Measurements from ENCODE around the gene GNG7.

Gene GNG7

DNA sequence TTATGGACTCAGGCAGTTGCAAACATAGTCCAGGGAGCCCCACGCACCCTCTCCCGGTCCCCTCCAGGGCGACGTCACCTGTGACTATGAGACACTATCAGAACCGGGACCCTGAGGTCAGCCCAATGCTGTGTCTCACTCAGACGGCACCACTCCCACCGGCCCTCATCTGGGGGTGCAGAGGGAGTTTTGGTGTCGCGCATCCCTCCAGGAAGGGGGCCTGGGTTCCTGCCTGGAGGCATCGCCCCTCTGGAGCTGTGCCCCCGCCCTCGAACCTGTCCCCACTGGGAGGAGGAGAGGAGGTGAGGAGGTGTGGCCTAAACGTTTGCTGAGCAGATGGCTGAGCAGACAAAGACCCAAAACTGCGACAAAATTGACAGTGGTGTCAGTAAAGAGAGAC lies 175.3 kb downstream of the GNG7 start:
- no peak overlapping the region for H3K9ac ChIP-seq
- no peaks in the 10 kb centered on the region for H3K79me2 ChIP-seq
- no peak overlapping the region for H3K4me2 ChIP-seq (ENCODE audit: low read length)
- no peaks in the 10 kb centered on the region for H3K36me3 ChIP-seq (ENCODE audit: control insufficient read depth, insufficient read depth, low read length)
- no peaks in the 10 kb centered on the region for H3K9me3 ChIP-seq (ENCODE audit: control insufficient read depth, low read length)
- no peak overlapping the region for H2AFZ ChIP-seq
- no peaks in the 10 kb centered on the region for H3K4me1 ChIP-seq
- no peak for TF ChIP-seq CTCF (IDR thresholded peaks at IDR 0.05)
- H3K27me3 ChIP-seq (ENCODE audit: control insufficient read depth, insufficient read depth, low read length): no peaks in the 10 kb centered on the region
- no peak overlapping the region for H3K4me3 ChIP-seq (ENCODE audit: low read depth, low read length)
- no peak overlapping the region for H3K27ac ChIP-seq

GRCh38 chr19:2524840-2525723 lies 177.4 kb downstream of the GNG7 start:
- no peaks in the 10 kb centered on the region for H3K79me2 ChIP-seq
- no peaks in the 10 kb centered on the region for H3K4me1 ChIP-seq
- no peak overlapping the region for H2AFZ ChIP-seq
- TF ChIP-seq CTCF (IDR thresholded peaks at IDR 0.05): no peak
- H3K4me3 ChIP-seq (ENCODE audit: low read depth, low read length): no peak overlapping the region
- H3K9ac ChIP-seq: no peak overlapping the region
- H3K9me3 ChIP-seq (ENCODE audit: control insufficient read depth, low read length): no peaks in the 10 kb centered on the region
- no peaks in the 10 kb centered on the region for H3K36me3 ChIP-seq (ENCODE audit: control insufficient read depth, insufficient read depth, low read length)
- H3K4me2 ChIP-seq (ENCODE audit: low read length): no peak overlapping the region
- no peak overlapping the region for H3K27ac ChIP-seq
- no peaks in the 10 kb centered on the region for H3K27me3 ChIP-seq (ENCODE audit: control insufficient read depth, insufficient read depth, low read length)

GRCh38 chr19:2524361-2524839 lies 178.1 kb downstream of the GNG7 start:
- Histone ChIP-seq H2AFZ (no peak overlapping the region), H3K36me3 (ENCODE audit: control insufficient read depth, insufficient read depth, low read length) (no peaks in the 10 kb centered on the region), H3K9ac (no peak overlapping the region), H3K27ac (no peak overlapping the region), H3K9me3 (ENCODE audit: control insufficient read depth, low read length) (no peaks in the 10 kb centered on the region), H3K4me1 (no peaks in the 10 kb centered on the region), H3K4me2 (ENCODE audit: low read length) (no peak overlapping the region), H3K27me3 (ENCODE audit: control insufficient read depth, insufficient read depth, low read length) (no peaks in the 10 kb centered on the region), H3K79me2 (no peaks in the 10 kb centered on the region), H3K4me3 (ENCODE audit: low read depth, low read length) (no peak overlapping the region)
- no peak for TF ChIP-seq CTCF (IDR thresholded peaks at IDR 0.05)

DNA sequence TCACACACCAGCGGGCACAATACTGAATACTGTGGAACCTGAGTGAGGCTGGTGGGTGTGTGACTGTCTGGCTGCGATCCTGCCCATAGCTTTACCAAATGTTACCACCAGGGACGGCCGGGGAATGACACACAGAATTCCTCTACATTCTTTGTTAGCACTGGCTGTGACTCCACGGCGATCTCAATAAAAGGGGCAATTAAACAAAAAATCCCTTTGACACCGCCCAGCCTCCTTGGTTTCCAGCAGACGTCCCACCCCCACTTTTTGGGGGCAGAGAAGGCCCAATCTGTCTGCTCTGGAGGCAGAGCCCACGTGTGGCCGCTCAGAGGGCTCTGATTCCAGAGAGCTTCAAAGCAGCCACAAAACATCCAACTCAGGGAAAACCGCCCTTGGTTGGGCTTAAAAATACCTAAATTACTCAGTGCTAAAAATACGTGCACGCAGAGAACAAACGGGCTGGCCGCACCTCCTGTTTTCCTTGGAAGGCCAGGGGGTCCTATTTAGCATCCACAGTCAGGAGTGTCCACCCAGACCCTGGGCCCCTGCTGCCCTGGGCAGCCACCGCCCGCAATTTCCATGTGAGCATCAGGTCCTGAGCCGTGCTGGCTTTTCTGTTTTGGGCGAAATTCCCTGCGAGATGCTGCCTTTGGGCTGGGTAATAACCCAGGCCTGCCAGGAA lies 178.7 kb downstream of the GNG7 start:
- Histone ChIP-seq H3K79me2 (no peaks in the 10 kb centered on the region), H3K4me1 (no peaks in the 10 kb centered on the region), H3K27ac (no peak overlapping the region), H3K4me2 (ENCODE audit: low read length) (no peak overlapping the region), H3K9me3 (ENCODE audit: control insufficient read depth, low read length) (no peaks in the 10 kb centered on the region), H3K4me3 (ENCODE audit: low read depth, low read length) (no peak overlapping the region), H2AFZ (no peak overlapping the region), H3K9ac (no peak overlapping the region), H3K27me3 (ENCODE audit: control insufficient read depth, insufficient read depth, low read length) (no peaks in the 10 kb centered on the region), H3K36me3 (ENCODE audit: control insufficient read depth, insufficient read depth, low read length) (no peaks in the 10 kb centered on the region)
- TF ChIP-seq CTCF (IDR thresholded peaks at IDR 0.05): no peak

All from parathyroid adenoma (tissue), 2 donors.